Activated CD8-positive, alpha-beta T cell treated with anti-CD3 and anti-CD28 coated beads, Interleukin-2, amount 10 ng/mL, durations not matched to agents 7 days and 5 days (primary cell): Measurements from ENCODE around the gene PRDM15. TPM values are rescaled to one million over a fixed set of nuclear protein-coding genes. Genes with fewer than 3 reads are reported as not detected.

Source experiments
- ATAC-seq: fragments of 150-1000 bp; cut with Tn5 transposase; one replicate; pipeline ENCODE4 v1.10.0; 2021; ENCODE audit warnings: moderate library complexity
- CTCF ChIA-PET: fragments of 350-600 bp; sonication (Branson Sonifier 250); formaldehyde crosslinking; loops from one replicate; lab custom pipeline; 2021; ENCODE audit warnings: antibody characterized with exemption; lab: Charles Lee
- POLR2A ChIA-PET: fragments of 350-600 bp; sonication (Branson Sonifier 250); formaldehyde crosslinking; loops from one replicate; lab custom pipeline; 2021; ENCODE audit warnings: antibody characterized with exemption; lab: Charles Lee
- DNase-seq: peaks from one replicate; pipeline ENCODE4 v3.0.0-alpha.2; 2020
- H3K27ac Mint-ChIP-seq: one replicate; pipeline ENCODE4 v1.8.0; 2021; ENCODE audit warnings: mild to moderate bottlenecking, mixed read lengths
- H3K27me3 Mint-ChIP-seq: one replicate; pipeline ENCODE4 v1.8.0; 2021; ENCODE audit warnings: low read depth, mixed read lengths
- H3K36me3 Mint-ChIP-seq: one replicate; pipeline ENCODE4 v1.8.0; 2021; ENCODE audit warnings: low read depth, mixed read lengths
- H3K4me1 Mint-ChIP-seq: one replicate; pipeline ENCODE4 v1.8.0; 2021; ENCODE audit warnings: low read depth, mixed read lengths
- H3K4me3 Mint-ChIP-seq: one replicate; pipeline ENCODE4 v1.8.0; 2021; ENCODE audit warnings: mild to moderate bottlenecking, mixed read lengths
- H3K9me3 Mint-ChIP-seq: one replicate; pipeline ENCODE4 v1.8.0; 2022; ENCODE audit warnings: mixed read lengths; ENCODE audit not compliant: insufficient read depth
- total RNA-seq, 2 experiments: library from RNA; stranded (reverse); gene quantifications; one replicate each; pipeline ENCODE4 v1.2.3, GENCODE V29; 2021

The PRDM15 gene
- total RNA-seq, 2 experiments from 2014 or later: 8.5 to 9.6 TPM

DNA sequence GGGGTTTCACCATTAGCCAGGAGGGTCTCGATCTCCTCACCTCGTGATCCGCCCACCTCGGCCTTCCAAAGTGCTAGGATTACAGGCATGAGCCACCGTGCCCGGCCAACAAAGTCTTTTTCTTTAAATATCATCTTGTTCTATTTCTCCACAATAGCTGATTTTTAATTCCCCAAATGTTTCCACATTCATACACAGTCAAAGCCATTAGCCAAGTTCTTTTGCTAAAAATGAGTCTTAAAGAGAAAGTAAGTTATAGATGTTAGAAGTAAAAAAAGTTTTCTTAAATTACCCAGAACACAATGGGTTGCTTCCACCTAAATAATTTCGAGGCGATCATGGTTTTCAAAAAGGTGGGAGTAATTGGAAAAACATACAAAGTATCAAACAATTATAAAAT lies 44.0 kb upstream of the PRDM15 start:
- peak overlapping the region; percentile 20 for H3K27ac Mint-ChIP-seq
- H3K4me1 Mint-ChIP-seq: peaks cover 46% of the 10 kb centered on the region
- no peaks in the 10 kb centered on the region for H3K9me3 Mint-ChIP-seq
- no peak for ATAC-seq
- ChIA-PET CTCF (interaction anchor here (0.7 to 1.5 kb wide), 6 partner anchors 8 to 223 kb away, joined by 3 to 6 read pairs (median 4); partner anchors contain the start of gene PRDM15), POLR2A (interaction anchor here (1.0 kb wide), 1 partner anchor 87 kb away, joined by 4 read pairs; the partner anchor contains the start of gene ZBTB21)
- no peak for DNase-seq
- no peaks in the 10 kb centered on the region for H3K36me3 Mint-ChIP-seq
- no peaks in the 10 kb centered on the region for H3K27me3 Mint-ChIP-seq
- H3K4me3 Mint-ChIP-seq: peak overlapping the region; percentile 31

DNA sequence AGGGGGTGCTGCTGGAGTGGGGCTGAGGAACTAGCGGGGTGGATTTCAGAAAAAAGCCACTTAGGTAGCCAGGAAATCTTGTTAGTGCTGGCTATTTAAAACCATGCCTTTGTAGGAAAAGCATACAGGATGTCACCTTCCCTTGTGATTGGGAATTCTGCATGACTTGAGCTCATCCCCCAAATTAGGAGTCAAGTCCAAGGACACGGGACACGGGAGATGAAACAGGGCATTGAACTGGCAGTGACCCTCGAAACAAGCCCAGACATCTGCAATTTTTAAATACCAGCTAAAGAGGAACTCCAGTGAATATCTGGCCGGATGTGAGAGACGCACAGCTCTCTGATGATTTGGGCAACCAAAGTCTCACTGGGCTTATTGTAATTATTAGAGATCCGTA lies 41.9 kb upstream of the PRDM15 start:
- no peak for ATAC-seq
- Mint-ChIP-seq H3K36me3 (peaks cover 3% of the 10 kb centered on the region), H3K4me1 (peaks cover 29% of the 10 kb centered on the region), H3K27me3 (no peaks in the 10 kb centered on the region), H3K27ac (no peak overlapping the region), H3K9me3 (no peaks in the 10 kb centered on the region), H3K4me3 (no peak overlapping the region)
- DNase-seq: no peak
- ChIA-PET CTCF (no interaction called here), POLR2A (no interaction called here)

DNA sequence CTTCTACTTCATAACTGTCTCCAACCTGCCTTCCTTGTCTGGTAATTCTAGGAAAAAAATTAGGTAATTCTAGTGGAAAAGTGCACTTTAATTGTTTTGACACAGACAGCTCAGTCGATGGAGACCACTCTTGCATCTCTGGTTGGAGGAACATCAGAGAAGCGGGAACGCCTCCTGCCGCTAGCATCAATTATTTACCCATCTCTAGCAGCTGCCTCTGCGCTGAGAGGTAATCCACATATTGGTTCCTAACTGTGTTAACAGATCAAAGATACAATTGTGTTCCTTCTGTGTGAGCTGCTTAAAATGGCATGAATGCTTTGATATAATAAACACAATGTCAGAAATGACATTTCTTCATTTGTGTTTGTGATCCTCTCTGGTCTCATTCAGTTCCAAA lies 41.3 kb upstream of the PRDM15 start:
- H3K27ac Mint-ChIP-seq: no peak overlapping the region
- H3K27me3 Mint-ChIP-seq: no peaks in the 10 kb centered on the region
- peaks cover 23% of the 10 kb centered on the region for H3K4me1 Mint-ChIP-seq
- ChIA-PET POLR2A (no interaction called here), CTCF (no interaction called here)
- no peaks in the 10 kb centered on the region for H3K9me3 Mint-ChIP-seq
- H3K36me3 Mint-ChIP-seq: peaks cover 5% of the 10 kb centered on the region
- no peak overlapping the region for H3K4me3 Mint-ChIP-seq
- no peak for DNase-seq
- no peak for ATAC-seq

DNA sequence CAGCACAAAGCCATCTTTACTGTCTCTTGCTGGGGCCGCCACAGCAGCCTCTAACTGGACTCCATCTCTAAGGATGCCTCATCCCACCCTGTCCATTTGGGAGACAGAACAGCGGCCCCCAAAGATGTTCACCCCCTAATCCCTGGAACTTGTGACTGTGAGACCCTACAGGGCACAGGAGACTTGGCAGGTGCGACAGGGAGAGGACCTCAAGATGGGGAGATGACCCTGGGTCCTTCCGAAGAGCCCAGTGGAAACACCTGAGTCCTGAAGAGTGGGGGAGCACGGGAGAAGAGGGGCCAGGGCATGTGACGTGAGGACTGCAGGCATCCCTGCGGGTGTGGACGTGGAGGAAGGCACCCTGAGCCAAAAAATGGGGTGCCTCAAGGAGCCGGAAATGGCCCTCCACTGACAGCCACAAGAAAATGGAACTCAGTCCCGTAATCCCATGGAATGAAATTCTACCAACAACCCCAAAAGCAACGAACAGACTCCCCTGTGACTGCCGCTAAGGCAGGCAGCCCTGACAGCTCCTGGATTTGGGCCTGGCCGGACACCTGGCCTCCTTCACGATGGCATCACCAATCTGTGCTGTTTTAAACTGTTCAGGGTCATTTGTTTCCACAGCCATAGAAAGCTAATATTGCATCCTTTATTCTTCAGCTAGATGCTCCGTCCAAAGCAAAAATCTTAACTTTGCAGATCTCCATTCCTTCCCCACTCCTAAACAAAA lies 40.7 kb upstream of the PRDM15 start:
- Mint-ChIP-seq H3K27ac (no peak overlapping the region), H3K27me3 (no peaks in the 10 kb centered on the region), H3K4me3 (no peak overlapping the region), H3K9me3 (no peaks in the 10 kb centered on the region), H3K4me1 (peaks cover 17% of the 10 kb centered on the region), H3K36me3 (peaks cover 5% of the 10 kb centered on the region)
- POLR2A ChIA-PET: no interaction called here
- no peak for ATAC-seq
- CTCF ChIA-PET: no interaction called here
- no peak for DNase-seq

DNA sequence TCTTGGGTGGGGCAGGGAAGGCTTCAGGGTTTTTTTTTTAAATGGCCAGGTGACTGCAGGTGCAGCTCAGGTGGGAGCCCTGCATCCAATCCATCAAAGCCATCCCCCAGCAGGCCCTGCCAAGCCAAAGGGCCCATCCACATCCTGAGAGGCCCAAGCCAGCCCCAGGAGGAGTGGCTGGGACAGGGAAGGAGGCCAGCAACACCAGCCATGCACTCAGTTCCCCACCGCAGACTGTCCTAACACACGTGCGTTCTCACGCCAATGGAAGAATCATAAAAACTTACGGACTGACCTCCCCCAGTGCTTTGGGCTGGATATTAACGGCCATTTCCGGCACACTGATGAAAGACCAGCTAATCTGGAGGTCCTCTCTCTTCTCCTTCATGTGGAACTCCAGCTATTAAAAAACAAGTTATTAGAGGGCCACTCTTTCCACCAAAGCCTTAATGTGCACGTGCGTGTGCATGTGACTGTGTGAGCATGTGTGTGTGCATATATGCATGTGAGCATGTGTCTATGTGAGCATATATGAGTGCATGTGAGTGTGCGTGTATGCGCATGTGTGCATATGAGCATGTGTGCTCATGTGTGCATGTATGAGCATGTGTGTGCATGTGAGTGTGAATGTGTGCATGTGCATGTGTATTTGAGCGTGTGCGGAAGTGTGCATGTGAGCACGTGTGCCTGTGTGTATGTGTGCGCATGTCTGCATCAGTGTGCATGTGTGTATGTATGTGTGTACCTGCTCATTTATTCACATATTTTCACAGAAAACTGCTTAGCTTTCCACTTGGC lies 39.6 kb upstream of the PRDM15 start:
- peaks cover 8% of the 10 kb centered on the region for H3K4me1 Mint-ChIP-seq
- no peak overlapping the region for H3K27ac Mint-ChIP-seq
- no peaks in the 10 kb centered on the region for H3K9me3 Mint-ChIP-seq
- H3K27me3 Mint-ChIP-seq: no peaks in the 10 kb centered on the region
- no peak overlapping the region for H3K4me3 Mint-ChIP-seq
- peaks cover 5% of the 10 kb centered on the region for H3K36me3 Mint-ChIP-seq
- ChIA-PET CTCF (interaction anchor here (2.7 kb wide), 1 partner anchor 102 kb away, joined by 12 read pairs; no protein-coding TSS in a partner anchor), POLR2A (no interaction called here)
- no peak for ATAC-seq
- DNase-seq: no peak

DNA sequence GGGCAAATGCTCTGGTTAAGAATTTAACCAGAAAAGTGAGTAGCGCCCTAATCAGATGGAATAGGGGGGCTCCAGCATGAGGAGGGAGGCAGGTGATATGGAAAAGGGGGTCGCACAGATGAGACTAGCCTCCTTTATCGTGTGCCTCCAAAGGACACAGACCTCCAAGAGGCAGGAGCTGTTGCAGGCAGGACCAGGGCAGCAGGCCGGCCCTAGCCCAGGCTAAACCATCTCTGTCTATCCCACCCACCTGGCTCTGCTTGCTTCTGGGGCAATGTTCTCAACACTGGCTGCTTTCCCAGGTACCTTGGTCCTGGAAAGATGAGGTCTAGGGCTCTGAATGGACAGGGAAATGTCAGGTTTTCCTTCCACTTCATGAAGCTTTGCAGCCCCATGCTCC lies 38.4 kb upstream of the PRDM15 start:
- Mint-ChIP-seq H3K4me3 (no peak overlapping the region), H3K27ac (no peak overlapping the region), H3K27me3 (no peaks in the 10 kb centered on the region), H3K4me1 (no peaks in the 10 kb centered on the region), H3K9me3 (no peaks in the 10 kb centered on the region), H3K36me3 (peaks cover 5% of the 10 kb centered on the region)
- ATAC-seq: no peak
- POLR2A ChIA-PET: no interaction called here
- CTCF ChIA-PET: interaction anchor here (1.4 to 2.7 kb wide), 3 partner anchors 8 to 101 kb away, joined by 4 to 12 read pairs (median 5); no protein-coding TSS in a partner anchor
- no peak for DNase-seq

DNA sequence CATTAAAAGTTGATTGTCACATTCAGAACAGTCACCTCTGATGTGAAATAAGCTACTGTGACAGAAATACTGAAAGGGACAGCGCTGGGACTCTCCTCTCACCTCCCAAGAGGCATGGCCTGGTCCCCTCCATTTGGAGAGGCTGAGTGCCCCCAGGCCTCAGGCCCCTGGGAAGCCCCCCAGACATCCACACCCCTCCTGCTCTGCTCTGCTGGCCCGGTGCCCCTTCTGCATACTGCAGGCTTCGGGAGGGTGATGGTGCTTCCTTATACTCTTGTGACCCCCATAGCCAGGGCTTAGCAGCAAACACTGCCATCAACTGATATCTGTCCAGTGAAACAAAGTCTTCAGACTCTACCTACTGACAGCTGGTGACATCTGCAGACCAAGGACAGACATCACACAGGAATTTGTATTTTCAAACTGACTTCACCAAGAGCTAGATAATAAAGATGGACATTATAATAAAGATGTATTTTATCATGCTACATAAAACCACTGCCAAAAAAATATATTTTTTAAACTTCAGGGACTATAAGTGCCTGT lies 37.8 kb upstream of the PRDM15 start:
- CTCF ChIA-PET: interaction anchor here (1.4 to 2.7 kb wide), 3 partner anchors 9 to 100 kb away, joined by 4 to 12 read pairs (median 5); no protein-coding TSS in a partner anchor
- Mint-ChIP-seq H3K27me3 (no peaks in the 10 kb centered on the region), H3K9me3 (no peaks in the 10 kb centered on the region), H3K36me3 (peaks cover 5% of the 10 kb centered on the region), H3K27ac (no peak overlapping the region), H3K4me3 (no peak overlapping the region), H3K4me1 (no peaks in the 10 kb centered on the region)
- no peak for ATAC-seq
- no peak for DNase-seq
- POLR2A ChIA-PET: no interaction called here

DNA sequence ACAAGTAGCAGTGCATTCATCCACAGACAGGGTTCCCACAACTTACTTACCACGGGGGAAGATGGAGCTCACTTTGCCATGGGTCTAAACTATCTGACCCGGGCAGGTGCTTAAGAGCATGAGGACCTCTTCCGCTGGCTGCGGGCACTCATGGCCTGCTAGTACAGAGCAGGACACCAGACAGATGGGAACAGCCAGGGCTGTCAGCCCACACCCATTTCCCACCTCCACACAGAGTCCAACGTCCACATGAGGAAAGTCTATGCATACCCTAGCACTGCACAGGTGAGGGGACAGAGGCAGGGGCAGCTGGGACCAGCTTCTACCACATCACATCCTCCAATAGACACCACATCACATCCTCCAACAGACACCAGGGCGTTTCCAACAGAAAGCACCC lies 35.8 kb upstream of the PRDM15 start:
- Mint-ChIP-seq H3K36me3 (peaks cover 5% of the 10 kb centered on the region), H3K27ac (no peak overlapping the region), H3K27me3 (no peaks in the 10 kb centered on the region), H3K4me1 (no peaks in the 10 kb centered on the region), H3K9me3 (no peaks in the 10 kb centered on the region), H3K4me3 (no peak overlapping the region)
- DNase-seq: no peak
- ChIA-PET POLR2A (interaction anchor here (1.7 kb wide), 1 partner anchor 11 kb away, joined by 5 read pairs; no protein-coding TSS in a partner anchor), CTCF (interaction anchor here (1.2 kb wide), 1 partner anchor 9 kb away, joined by 4 read pairs; no protein-coding TSS in a partner anchor)
- ATAC-seq: no peak

DNA sequence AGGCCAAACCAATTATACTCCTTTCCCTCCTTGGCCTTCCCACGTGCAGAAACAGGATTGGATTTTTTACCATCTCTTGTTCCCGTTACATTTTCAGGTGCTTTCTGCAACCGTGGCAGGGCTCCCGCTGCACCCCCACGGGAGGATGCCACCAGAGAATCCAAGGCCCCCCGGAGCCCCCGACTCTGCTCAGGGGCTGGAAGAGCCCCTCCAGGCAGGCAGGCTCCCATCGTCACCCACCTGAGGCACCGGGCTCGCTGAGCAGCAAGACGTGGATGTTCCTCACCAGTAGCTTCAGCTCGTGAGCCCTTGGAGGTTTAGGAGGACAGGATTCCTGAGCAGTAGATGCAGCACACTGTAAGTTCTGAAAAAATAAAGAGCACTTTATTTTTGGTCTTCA lies 35.2 kb upstream of the PRDM15 start:
- DNase-seq (no peak), ATAC-seq (no peak)
- CTCF ChIA-PET: no interaction called here
- H3K4me3 Mint-ChIP-seq: no peak overlapping the region
- H3K9me3 Mint-ChIP-seq: no peaks in the 10 kb centered on the region
- H3K27me3 Mint-ChIP-seq: no peaks in the 10 kb centered on the region
- peaks cover 5% of the 10 kb centered on the region for H3K36me3 Mint-ChIP-seq
- POLR2A ChIA-PET: interaction anchor here (1.7 kb wide), 1 partner anchor 12 kb away, joined by 5 read pairs; no protein-coding TSS in a partner anchor
- H3K4me1 Mint-ChIP-seq: no peaks in the 10 kb centered on the region
- no peak overlapping the region for H3K27ac Mint-ChIP-seq

DNA sequence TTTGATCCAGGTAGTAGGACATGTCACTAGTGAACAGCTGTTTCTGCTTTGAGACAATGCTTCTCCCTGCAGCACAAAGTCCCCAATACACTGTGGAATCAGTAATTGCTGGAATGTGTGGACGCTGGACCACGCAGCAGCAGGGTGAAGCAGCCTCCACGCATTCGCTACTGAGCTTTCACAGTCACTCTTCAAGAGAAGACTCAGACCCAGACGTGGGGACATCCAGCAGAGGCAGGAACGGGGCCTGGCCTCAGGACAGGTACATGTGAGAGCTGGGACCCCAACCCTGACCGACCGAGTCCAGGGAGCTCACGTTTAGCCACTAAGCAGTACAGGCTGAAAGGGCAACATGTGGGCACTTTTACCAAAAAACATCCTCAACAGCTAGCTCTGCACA lies 34.1 kb upstream of the PRDM15 start:
- Mint-ChIP-seq H3K27me3 (no peaks in the 10 kb centered on the region), H3K4me1 (no peaks in the 10 kb centered on the region), H3K27ac (no peak overlapping the region), H3K9me3 (no peaks in the 10 kb centered on the region), H3K4me3 (no peak overlapping the region), H3K36me3 (peaks cover 6% of the 10 kb centered on the region)
- ChIA-PET POLR2A (interaction anchor here (1.7 kb wide), 1 partner anchor 13 kb away, joined by 5 read pairs; no protein-coding TSS in a partner anchor), CTCF (no interaction called here)
- ATAC-seq: no peak
- DNase-seq: no peak

DNA sequence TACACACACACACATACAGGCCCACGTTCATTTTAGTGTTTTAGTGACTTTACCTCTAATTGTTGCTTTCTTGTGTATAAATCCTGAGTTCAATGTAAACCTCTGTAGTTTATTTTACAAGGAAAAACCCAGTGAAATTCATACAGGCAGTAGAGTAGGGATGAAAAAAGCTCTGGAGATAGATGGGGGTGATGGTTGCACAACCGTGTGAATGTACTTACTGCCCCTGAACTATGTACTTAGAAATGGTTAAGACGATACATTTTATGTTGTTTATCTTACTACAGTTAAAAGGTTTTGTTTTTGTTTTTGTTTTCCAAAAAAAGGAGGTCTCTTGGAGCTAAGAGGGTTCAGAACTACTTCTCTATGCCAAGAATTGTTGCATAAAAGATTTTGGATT lies 29.7 kb upstream of the PRDM15 start:
- DNase-seq (no peak), ATAC-seq (no peak)
- H3K27ac Mint-ChIP-seq: no peak overlapping the region

More for the DNA sequence above, 29.7 kb upstream of the PRDM15 start:
- H3K36me3 Mint-ChIP-seq: peaks cover 1% of the 10 kb centered on the region
- ChIA-PET POLR2A (no interaction called here), CTCF (no interaction called here)
- H3K4me3 Mint-ChIP-seq: no peak overlapping the region
- no peaks in the 10 kb centered on the region for H3K27me3 Mint-ChIP-seq
- no peaks in the 10 kb centered on the region for H3K9me3 Mint-ChIP-seq
- peaks cover 4% of the 10 kb centered on the region for H3K4me1 Mint-ChIP-seq
